NCI-H1436 treated with DMSO at 0.1 percent for 48 hours (cell line): ENCODE results near the gene LRRFIP2.
"Not testable (repeated sequence)": the region's sequence is repeated elsewhere in the genome, so short reads cannot be mapped to it uniquely, and the experiment has no call there.

ENCODE experiments used
- DNase-seq: peaks from one replicate; lab custom pipeline; 2025; lab: John Stamatoyannopoulos, UW

Gene LRRFIP2

GRCh38 chr3:37064747-37065146, 109.6 kb downstream of the LRRFIP2 start:
- no peak for DNase-seq

GRCh38 chr3:37058117-37058516, 116.3 kb downstream of the LRRFIP2 start:
- no peak for DNase-seq

GRCh38 chr3:37056826-37057225, 117.6 kb downstream of the LRRFIP2 start:
- no peak for DNase-seq

- DNase-seq = not testable (repeated sequence)
These were observed 119.3 kb downstream of the LRRFIP2 start for GRCh38 chr3:37055077-37055476.

GRCh38 chr3:37054370-37054769, 120.0 kb downstream of the LRRFIP2 start:
- DNase-seq = peak; percentile 0

GRCh38 chr3:37053753-37054152, 120.6 kb downstream of the LRRFIP2 start:
- DNase-seq = no peak

- no peak for DNase-seq
These were observed 121.0 kb downstream of the LRRFIP2 start for GRCh38 chr3:37053337-37053736.

- no peak for DNase-seq
These were observed 121.5 kb downstream of the LRRFIP2 start for GRCh38 chr3:37052860-37053259.

- no peak for DNase-seq
These were observed 124.1 kb downstream of the LRRFIP2 start for GRCh38 chr3:37050282-37050681.

GRCh38 chr3:37042712-37043111, 131.7 kb downstream of the LRRFIP2 start:
- not testable (repeated sequence) for DNase-seq

- DNase-seq = no peak
These were observed 132.7 kb downstream of the LRRFIP2 start for GRCh38 chr3:37041546-37042195.

GRCh38 chr3:37040231-37040630, 134.2 kb downstream of the LRRFIP2 start:
- DNase-seq = no peak

GRCh38 chr3:37039161-37039846, 135.1 kb downstream of the LRRFIP2 start:
- no peak for DNase-seq

GRCh38 chr3:37037352-37037751, 137.0 kb downstream of the LRRFIP2 start:
- DNase-seq = no peak

GRCh38 chr3:37032961-37033360, 141.4 kb downstream of the LRRFIP2 start:
- no peak for DNase-seq

GRCh38 chr3:37031096-37031682, 143.2 kb downstream of the LRRFIP2 start:
- no peak for DNase-seq

GRCh38 chr3:37030588-37030987, 143.8 kb downstream of the LRRFIP2 start:
- no peak for DNase-seq

GRCh38 chr3:37029516-37030163, 144.7 kb downstream of the LRRFIP2 start:
- DNase-seq = no peak

GRCh38 chr3:37029111-37029510, 145.3 kb downstream of the LRRFIP2 start:
- DNase-seq = no peak

- DNase-seq = no peak
These were observed 146.1 kb downstream of the LRRFIP2 start for GRCh38 chr3:37028329-37028728.

- DNase-seq = no peak
These were observed 147.5 kb downstream of the LRRFIP2 start for GRCh38 chr3:37026851-37027250.

GRCh38 chr3:37025561-37026335, 148.6 kb downstream of the LRRFIP2 start:
- DNase-seq = no peak
